GM23338 (cell line): ENCODE data around the gene LRMDA. TPM values are rescaled to one million over a fixed set of nuclear protein-coding genes. Genes with fewer than 3 reads are reported as not detected.
"Not testable (repeated sequence)": the region's sequence is repeated elsewhere in the genome, so short reads cannot be mapped to it uniquely, and the experiment has no call there.

Source experiments
- ATAC-seq: fragments of 200-7000 bp; cut with Tn5 transposase; 3 replicates; pipeline ENCODE4 v1.9.1; 2020
- DNase-seq: peaks from one replicate; pipeline ENCODE4 v3.0.0-alpha.2; 2015; ENCODE audit warnings: low spot score
- H2AFZ ChIP-seq: fragments of 200-600 bp; sonication (generic); 2 replicates; pipeline ENCODE4 v1.8.0; 2016; ENCODE audit warnings: antibody characterized with exemption, mild to moderate bottlenecking, moderate library complexity
- H3F3A ChIP-seq: fragments of 200-600 bp; sonication (generic); replicated peaks from 2 replicates; pipeline ENCODE4 v1.8.0; 2017; ENCODE audit warnings: antibody characterized with exemption, mixed run types, low read depth
- H3K27ac ChIP-seq: fragments of 200-600 bp; sonication (generic); 2 replicates; pipeline ENCODE4 v1.6.1; 2016; ENCODE audit warnings: low read depth
- H3K27me3 ChIP-seq: fragments of 200-600 bp; sonication (generic); 2 replicates; pipeline ENCODE4 v1.8.0; 2016; ENCODE audit warnings: mild to moderate bottlenecking, mixed run types, moderate library complexity; ENCODE audit not compliant: insufficient read depth
- H3K36me3 ChIP-seq: fragments of 200-600 bp; sonication (generic); 2 replicates; pipeline ENCODE4 v1.8.0; 2016; ENCODE audit warnings: mild to moderate bottlenecking; ENCODE audit not compliant: insufficient read depth
- H3K4me1 ChIP-seq: fragments of 200-600 bp; sonication (generic); 2 replicates; pipeline ENCODE4 v1.8.0; 2016; ENCODE audit warnings: mild to moderate bottlenecking, moderate library complexity; ENCODE audit not compliant: insufficient read depth
- H3K4me2 ChIP-seq: fragments of 200-600 bp; sonication (generic); 2 replicates; pipeline ENCODE4 v1.7.1; 2017; ENCODE audit warnings: mixed run types
- H3K4me3 ChIP-seq: fragments of 200-600 bp; sonication (generic); 2 replicates; pipeline ENCODE4 v1.6.1; 2016; ENCODE audit warnings: mixed run types
- H3K79me2 ChIP-seq: fragments of 200-600 bp; sonication (generic); replicated peaks from 2 replicates; pipeline ENCODE4 v1.8.0; 2017; ENCODE audit warnings: mild to moderate bottlenecking; ENCODE audit not compliant: insufficient read depth
- H3K9me2 ChIP-seq: fragments of 200-600 bp; sonication (generic); 2 replicates; pipeline ENCODE4 v1.8.0; 2017; ENCODE audit not compliant: insufficient read depth
- H4K20me1 ChIP-seq: fragments of 200-600 bp; sonication (generic); replicated peaks from 2 replicates; pipeline ENCODE4 v1.8.0; 2017; ENCODE audit warnings: mild to moderate bottlenecking; ENCODE audit not compliant: insufficient read depth
- H3K27ac Mint-ChIP-seq: 2 replicates; pipeline ENCODE4 v1.8.0; 2020; ENCODE audit warnings: inconsistent platforms, mild to moderate bottlenecking, moderate library complexity, mixed read lengths
- H3K27me3 Mint-ChIP-seq: 3 replicates; pipeline ENCODE4 v1.8.0; 2022; ENCODE audit warnings: low read depth, mild to moderate bottlenecking, moderate library complexity, mixed read lengths, inconsistent platforms; ENCODE audit not compliant: insufficient read depth, poor library complexity
- H3K36me3 Mint-ChIP-seq: 3 replicates; pipeline ENCODE4 v1.8.0; 2021; ENCODE audit warnings: low read depth, mild to moderate bottlenecking, inconsistent platforms, moderate library complexity, mixed read lengths
- H3K4me1 Mint-ChIP-seq: 3 replicates; pipeline ENCODE4 v1.8.0; 2020; ENCODE audit warnings: mild to moderate bottlenecking, inconsistent platforms, mixed read lengths
- H3K4me3 Mint-ChIP-seq: 3 replicates; pipeline ENCODE4 v1.8.0; 2021; ENCODE audit warnings: moderate library complexity, mild to moderate bottlenecking, inconsistent platforms, mixed read lengths
- H3K9me3 Mint-ChIP-seq: 3 replicates; pipeline ENCODE4 v1.8.0; 2020; ENCODE audit warnings: moderate library complexity, mild to moderate bottlenecking, inconsistent platforms, mixed read lengths
- ZNF462 ChIP-seq: fragments of 250-450 bp; sonication (Bioruptor Pico); IDR thresholded peaks from 2 replicates; pipeline ENCODE4 v1.5.0; 2020; ENCODE audit warnings: mild to moderate bottlenecking, moderate library complexity
- polyA plus RNA-seq: library from polyadenylated mRNA; unstranded; fragments of >200 nt; fragmentation: Nextera tagmentation; extraction: Ambion mirVana; gene quantifications from 2 replicates; pipeline ENCODE4 v1.2.1, GENCODE V29; 2016
- total RNA-seq: library from RNA; depleted of rRNA; stranded (reverse); fragments of >200 nt; shearing (Covaris generic); gene quantifications from 2 replicates; pipeline ENCODE4 v1.2.3, GENCODE V29; 2014

Gene LRMDA
- total and polyA plus RNA-seq, 2 experiments from 2014 or later: 0.90 to 1.8 TPM

- not testable (repeated sequence) for H3K79me2 ChIP-seq, H3K4me1 Mint-ChIP-seq, DNase-seq, H3K27me3 ChIP-seq, H3K27ac Mint-ChIP-seq, H4K20me1 ChIP-seq, H2AFZ ChIP-seq, H3K4me2 ChIP-seq, H3K27ac ChIP-seq, H3F3A ChIP-seq, ATAC-seq, H3K4me3 Mint-ChIP-seq, H3K36me3 ChIP-seq, H3K4me3 ChIP-seq, H3K9me2 ChIP-seq, H3K27me3 Mint-ChIP-seq, H3K4me1 ChIP-seq
- H3K9me3 Mint-ChIP-seq: peaks cover 15% of the 10 kb centered on the region
- H3K36me3 Mint-ChIP-seq: peaks cover 13% of the 10 kb centered on the region; the same call in 2 of the 3 replicates
Measured at GRCh38 chr10:75750093-75750875, 318.9 kb downstream of the LRMDA start.

- TF ChIP-seq ZNF462 (CRISPR knock-in tag): no peak
- Mint-ChIP-seq H3K4me3 (no peak overlapping the region), H3K9me3 (peaks cover 15% of the 10 kb centered on the region), H3K27me3 (no peaks in the 10 kb centered on the region), H3K36me3 (peaks cover 13% of the 10 kb centered on the region; the same call in 2 of the 3 replicates), H3K27ac (no peak overlapping the region), H3K4me1 (no peaks in the 10 kb centered on the region; the same call in 2 of the 3 replicates)
- no peak overlapping the region for H3K27ac ChIP-seq
- H3F3A ChIP-seq: no peaks in the 10 kb centered on the region
- no peaks in the 10 kb centered on the region for H3K27me3 ChIP-seq
- H3K4me3 ChIP-seq: no peak overlapping the region
- ATAC-seq (no peak), DNase-seq (no peak)
- no peaks in the 10 kb centered on the region for H3K9me2 ChIP-seq
- no peaks in the 10 kb centered on the region for H3K36me3 ChIP-seq
- no peak overlapping the region for H3K4me2 ChIP-seq
- H3K4me1 ChIP-seq: no peaks in the 10 kb centered on the region
- no peak overlapping the region for H2AFZ ChIP-seq
- no peaks in the 10 kb centered on the region for H3K79me2 ChIP-seq
- H4K20me1 ChIP-seq: no peaks in the 10 kb centered on the region
Measured at GRCh38 chr10:75751232-75751631, 319.8 kb downstream of the LRMDA start.
